AML-193 (cell line): Measurements from ENCODE around the gene RELL2.
A peak's percentile ranks its signal among the peaks of the same experiment; 100 is the strongest.

Experiments used
- DNase-seq, 2 experiments: peaks; one replicate each; lab custom pipeline; 2025; lab: John Stamatoyannopoulos, UW

Gene RELL2

GRCh38 chr5:141649056-141649688 is 12.4 kb downstream of the RELL2 start:
- no peak for DNase-seq

GRCh38 chr5:141649972-141650371 is 13.2 kb downstream of the RELL2 start:
- DNase-seq: no peak

- peak; percentile 66 to 77 for DNase-seq
Observed at GRCh38 chr5:141650851-141651727, 14.3 kb downstream of the RELL2 start, which contains the start of gene FCHSD1. Gene FCHSD1 (minus strand): TSS chr5:141651418. CDS start chr5:141651368, 50 bp downstream.

- no peak for DNase-seq
Observed at GRCh38 chr5:141651728-141652105, 14.9 kb downstream of the RELL2 start.

- DNase-seq: no peak
Observed at GRCh38 chr5:141654298-141654697, 17.5 kb downstream of the RELL2 start.

- no peak for DNase-seq
Observed at GRCh38 chr5:141655020-141655419, 18.2 kb downstream of the RELL2 start.

GRCh38 chr5:141656396-141656795 is 19.6 kb downstream of the RELL2 start:
- no peak for DNase-seq

GRCh38 chr5:141657404-141657803 is 20.6 kb downstream of the RELL2 start:
- DNase-seq: no peak

- no peak for DNase-seq
Observed at GRCh38 chr5:141657937-141658545, 21.2 kb downstream of the RELL2 start.

GRCh38 chr5:141662028-141662427 is 25.2 kb downstream of the RELL2 start:
- DNase-seq: no peak

- DNase-seq: no peak
Observed at GRCh38 chr5:141663506-141663905, 26.7 kb downstream of the RELL2 start.

GRCh38 chr5:141664733-141665461 is 28.1 kb downstream of the RELL2 start:
- DNase-seq: peak; percentile 66 to 69

- no peak for DNase-seq
Observed at GRCh38 chr5:141665995-141666940, 29.5 kb downstream of the RELL2 start.

- DNase-seq: no peak
Observed at GRCh38 chr5:141668601-141669265, 31.9 kb downstream of the RELL2 start.

- no peak for DNase-seq
Observed at GRCh38 chr5:141669520-141669919, 32.7 kb downstream of the RELL2 start.

GRCh38 chr5:141672071-141672840 is 35.5 kb downstream of the RELL2 start:
- DNase-seq: no peak

GRCh38 chr5:141672841-141673813 is 36.3 kb downstream of the RELL2 start:
- DNase-seq: no peak

- no peak for DNase-seq
Observed at GRCh38 chr5:141674747-141675146, 38.0 kb downstream of the RELL2 start.
